ENCODE results near the gene NASP. TPM values are rescaled to one million over a fixed set of nuclear protein-coding genes. Genes with fewer than 3 reads are reported as not detected.

NASP gene
- total RNA-seq, 1 experiment from 2014 or later = 514 TPM

DNA sequence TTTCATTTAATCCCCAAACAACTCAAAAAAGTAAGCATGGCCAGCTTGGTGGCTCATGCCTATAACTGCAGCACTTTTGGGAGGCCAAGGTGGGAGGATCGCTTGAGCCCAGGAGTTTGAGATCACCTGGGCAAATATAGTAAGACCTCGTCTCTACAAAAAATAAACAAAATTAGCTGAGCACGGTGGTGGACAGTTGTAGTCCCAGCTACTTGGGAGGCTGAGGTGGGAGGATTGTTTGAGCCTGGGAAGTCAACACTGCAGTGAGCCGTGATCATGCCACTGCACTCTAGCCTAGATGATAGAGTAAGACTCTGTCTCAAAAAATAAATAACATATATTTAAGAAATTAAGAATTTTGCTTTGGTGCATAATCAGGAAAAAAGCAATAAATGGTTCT, 39.3 kb upstream of the NASP start:
- H3K27me3 ChIP-seq (ENCODE audit: insufficient read depth, low read length) = no peaks in the 10 kb centered on the region
- no peak overlapping the region for H4K8ac ChIP-seq (replicated peaks; ENCODE audit: insufficient read length, low read depth, low read length)
- no peak overlapping the region for H3K4me2 ChIP-seq (ENCODE audit: insufficient read depth, insufficient read length, low read length)
- no peak overlapping the region for H4K91ac ChIP-seq (ENCODE audit: insufficient read length, low read depth, low read length)
- no peak overlapping the region for H2BK15ac ChIP-seq (ENCODE audit: low read depth, low read length)
- no peak overlapping the region for H3K27ac ChIP-seq (ENCODE audit: insufficient read length, low read depth, low read length)
- H4K20me1 ChIP-seq (ENCODE audit: control insufficient read depth, insufficient read depth, insufficient read length) = no peaks in the 10 kb centered on the region
- H3K18ac ChIP-seq (ENCODE audit: insufficient read length, low read depth, low read length) = no peak overlapping the region
- no peak overlapping the region for H3K14ac ChIP-seq (ENCODE audit: insufficient read depth, low read length)
- H3K79me1 ChIP-seq (ENCODE audit: insufficient read depth, low read depth, low read length, poor library complexity, severe bottlenecking) = no peaks in the 10 kb centered on the region
- H3T11ph ChIP-seq (ENCODE audit: low read length) = no peak overlapping the region
- H3K9ac ChIP-seq (ENCODE audit: extremely low read depth, insufficient read length, low read length) = no peak overlapping the region
- TF ChIP-seq, protein P1, sequence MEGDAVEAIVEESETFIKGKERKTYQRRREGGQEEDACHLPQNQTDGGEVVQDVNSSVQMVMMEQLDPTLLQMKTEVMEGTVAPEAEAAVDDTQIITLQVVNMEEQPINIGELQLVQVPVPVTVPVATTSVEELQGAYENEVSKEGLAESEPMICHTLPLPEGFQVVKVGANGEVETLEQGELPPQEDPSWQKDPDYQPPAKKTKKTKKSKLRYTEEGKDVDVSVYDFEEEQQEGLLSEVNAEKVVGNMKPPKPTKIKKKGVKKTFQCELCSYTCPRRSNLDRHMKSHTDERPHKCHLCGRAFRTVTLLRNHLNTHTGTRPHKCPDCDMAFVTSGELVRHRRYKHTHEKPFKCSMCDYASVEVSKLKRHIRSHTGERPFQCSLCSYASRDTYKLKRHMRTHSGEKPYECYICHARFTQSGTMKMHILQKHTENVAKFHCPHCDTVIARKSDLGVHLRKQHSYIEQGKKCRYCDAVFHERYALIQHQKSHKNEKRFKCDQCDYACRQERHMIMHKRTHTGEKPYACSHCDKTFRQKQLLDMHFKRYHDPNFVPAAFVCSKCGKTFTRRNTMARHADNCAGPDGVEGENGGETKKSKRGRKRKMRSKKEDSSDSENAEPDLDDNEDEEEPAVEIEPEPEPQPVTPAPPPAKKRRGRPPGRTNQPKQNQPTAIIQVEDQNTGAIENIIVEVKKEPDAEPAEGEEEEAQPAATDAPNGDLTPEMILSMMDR (conservative IDR thresholded peaks at IDR 0.05) = no peak
- Mint-ChIP-seq H3K4me3 (no peak overlapping the region), H3K36me3 (ENCODE audit: insufficient read depth in 1 of 3, low read depth in 3 of 3) (no peaks in the 10 kb centered on the region), H3K9me3 (no peaks in the 10 kb centered on the region), H3K27ac (no peak overlapping the region), H3K4me1 (peaks cover 8 to 16% of the 10 kb centered on the region in 2 experiments), H3K27me3 (ENCODE audit: low read depth) (no peaks in the 10 kb centered on the region; the same call in 1 of the 2 replicates)
- H2BK5ac ChIP-seq (ENCODE audit: insufficient read length, low read length) = no peak overlapping the region
- no CpG with 5 or more reads among the region's 4 CpGs for WGBS (ENCODE audit: extremely low coverage, insufficient read length, low lambda C conversion rate)
- no peaks in the 10 kb centered on the region for H3K4me1 ChIP-seq (ENCODE audit: insufficient read depth, low read length)
- no peaks in the 10 kb centered on the region for H3K79me2 ChIP-seq (ENCODE audit: insufficient read depth, low read length)
- no peak overlapping the region for H2BK20ac ChIP-seq (ENCODE audit: low read depth, low read length, poor library complexity, severe bottlenecking)
- no peak overlapping the region for H2AFZ ChIP-seq (ENCODE audit: low read length)
- H2BK120ac ChIP-seq (ENCODE audit: low read depth, low read length, poor library complexity, severe bottlenecking) = no peak overlapping the region
- H4K5ac ChIP-seq (ENCODE audit: insufficient read length, low read depth, low read length) = no peak overlapping the region
- no peaks in the 10 kb centered on the region for H3K23me2 ChIP-seq (ENCODE audit: insufficient read length, low read depth, low read length, poor library complexity, severe bottlenecking)
- no peak overlapping the region for H3K23ac ChIP-seq (ENCODE audit: insufficient read length, low read depth, low read length)
- H3K9me3 ChIP-seq (ENCODE audit: control insufficient read depth, low read depth, low read length) = no peaks in the 10 kb centered on the region
- DNase-seq = no peak
- H3K4ac ChIP-seq (ENCODE audit: low read depth, low read length) = no peak overlapping the region
- no peak overlapping the region for H2BK12ac ChIP-seq (ENCODE audit: insufficient read length, low read depth, low read length)
- no peak overlapping the region for H3K56ac ChIP-seq (ENCODE audit: insufficient read length, low read depth, low read length)
- H2AK5ac ChIP-seq (ENCODE audit: insufficient read length, low read length) = no peak overlapping the region

All from H9 (cell line).